MM.1S (cell line): Measurements from ENCODE around the gene DPM2.

ENCODE experiments used
- EZH2phosphoT487 ChIP-seq: fragments of 300-600 bp; sonication (generic); IDR thresholded peaks from 2 replicates; pipeline ENCODE4 v1.6.1; 2018; ENCODE audit warnings: antibody characterized with exemption, low read length
- TF ChIP-seq, protein P1 (sequence below): fragments of 300-600 bp; sonication (generic); IDR thresholded peaks from 2 replicates; pipeline ENCODE4 v1.5.1; 2016; ENCODE audit warnings: antibody characterized with exemption, low read length, mixed read lengths

DNA sequence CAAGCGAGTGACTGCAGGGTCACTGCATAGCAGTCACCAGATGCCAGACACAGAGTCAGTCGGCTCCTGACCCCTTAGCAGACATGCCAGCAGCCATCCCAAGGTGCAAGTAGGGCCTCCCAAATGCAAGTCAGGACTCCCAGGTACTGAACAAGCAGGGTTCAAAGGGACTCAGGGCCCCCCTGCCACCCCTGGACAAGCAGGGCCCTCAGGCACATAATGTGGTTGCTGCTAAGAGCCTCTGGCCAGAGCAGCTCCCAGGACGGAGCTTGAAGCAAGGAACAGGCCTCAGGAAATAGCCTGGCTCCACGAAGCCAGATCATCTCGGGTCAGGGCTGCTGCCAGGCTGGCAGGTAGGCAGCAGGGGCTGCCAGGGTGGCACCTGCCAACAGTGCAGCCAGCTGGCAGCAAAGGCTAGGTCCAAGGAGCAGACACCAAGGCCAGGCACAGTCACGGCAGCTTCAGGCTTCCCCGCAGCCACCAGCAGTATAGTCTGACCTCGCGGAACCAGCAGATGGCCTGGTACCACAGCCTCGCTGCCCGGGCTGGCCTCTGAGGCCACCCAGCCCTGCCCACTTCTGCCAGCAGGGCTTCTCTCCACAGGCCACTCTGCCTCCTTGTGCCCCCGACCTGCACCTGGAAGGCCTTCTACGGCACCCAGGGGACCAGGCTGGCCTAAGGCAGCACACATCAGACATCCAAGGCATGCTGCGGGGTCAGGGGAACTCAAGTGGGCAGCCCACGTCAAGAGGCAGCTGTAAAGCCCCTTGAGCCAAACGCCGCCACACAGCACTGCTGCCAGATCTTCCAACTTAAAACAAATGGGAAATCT lies 35.7 kb upstream of the DPM2 start:
- no peak for TF ChIP-seq EZH2phosphoT487
- TF ChIP-seq, protein P1, sequence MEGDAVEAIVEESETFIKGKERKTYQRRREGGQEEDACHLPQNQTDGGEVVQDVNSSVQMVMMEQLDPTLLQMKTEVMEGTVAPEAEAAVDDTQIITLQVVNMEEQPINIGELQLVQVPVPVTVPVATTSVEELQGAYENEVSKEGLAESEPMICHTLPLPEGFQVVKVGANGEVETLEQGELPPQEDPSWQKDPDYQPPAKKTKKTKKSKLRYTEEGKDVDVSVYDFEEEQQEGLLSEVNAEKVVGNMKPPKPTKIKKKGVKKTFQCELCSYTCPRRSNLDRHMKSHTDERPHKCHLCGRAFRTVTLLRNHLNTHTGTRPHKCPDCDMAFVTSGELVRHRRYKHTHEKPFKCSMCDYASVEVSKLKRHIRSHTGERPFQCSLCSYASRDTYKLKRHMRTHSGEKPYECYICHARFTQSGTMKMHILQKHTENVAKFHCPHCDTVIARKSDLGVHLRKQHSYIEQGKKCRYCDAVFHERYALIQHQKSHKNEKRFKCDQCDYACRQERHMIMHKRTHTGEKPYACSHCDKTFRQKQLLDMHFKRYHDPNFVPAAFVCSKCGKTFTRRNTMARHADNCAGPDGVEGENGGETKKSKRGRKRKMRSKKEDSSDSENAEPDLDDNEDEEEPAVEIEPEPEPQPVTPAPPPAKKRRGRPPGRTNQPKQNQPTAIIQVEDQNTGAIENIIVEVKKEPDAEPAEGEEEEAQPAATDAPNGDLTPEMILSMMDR: no peak
